ENCODE data around the gene GAGE10.
"Not testable (repeated sequence)": the region's sequence is repeated elsewhere in the genome, so short reads cannot be mapped to it uniquely, and the experiment has no call there.

GAGE10 gene

DNA sequence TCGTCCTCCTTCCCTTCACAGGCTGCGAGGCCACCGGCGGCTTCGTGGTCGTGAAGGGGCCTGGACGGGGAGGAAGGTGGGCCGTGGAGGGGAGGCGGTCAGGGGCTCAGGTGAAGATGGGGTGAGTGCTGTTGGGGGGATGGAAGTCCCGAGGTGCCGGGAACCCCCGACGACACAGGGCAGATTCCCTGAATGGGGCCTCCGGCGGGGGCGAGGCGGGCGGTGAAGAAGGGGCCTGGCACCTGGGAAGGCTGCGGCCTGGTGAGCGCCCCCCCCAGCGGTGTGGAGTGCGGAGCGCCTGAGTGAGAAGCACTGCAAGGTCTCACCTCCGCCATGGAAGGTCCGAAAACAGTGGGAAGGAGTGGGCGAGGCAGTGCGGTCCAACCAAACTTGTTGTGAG is 18.8 kb downstream of the GAGE10 start:
- DNase-seq (ENCODE audit: low read depth in 2 of 2) = not testable (repeated sequence)

DNA sequence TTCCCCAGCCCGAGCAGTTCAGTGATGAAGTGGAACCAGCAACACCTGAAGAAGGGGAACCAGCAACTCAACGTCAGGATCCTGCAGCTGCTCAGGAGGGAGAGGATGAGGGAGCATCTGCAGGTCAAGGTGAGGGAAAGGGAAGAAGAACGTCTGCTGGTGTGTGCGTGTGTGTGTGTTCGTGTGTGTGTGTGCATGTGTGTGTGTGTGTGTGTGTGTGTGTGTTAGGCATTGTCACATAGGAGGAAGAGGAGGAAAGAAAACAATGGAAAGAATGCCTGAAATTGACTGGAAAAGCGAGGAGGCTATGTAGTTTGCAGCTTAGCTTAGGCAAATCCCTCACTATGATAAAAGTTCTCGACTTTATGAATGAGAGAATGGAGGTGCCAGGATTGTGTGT is 20.3 kb downstream of the GAGE10 start:
- not testable (repeated sequence) for DNase-seq (ENCODE audit: low read depth in 2 of 2)

DNA sequence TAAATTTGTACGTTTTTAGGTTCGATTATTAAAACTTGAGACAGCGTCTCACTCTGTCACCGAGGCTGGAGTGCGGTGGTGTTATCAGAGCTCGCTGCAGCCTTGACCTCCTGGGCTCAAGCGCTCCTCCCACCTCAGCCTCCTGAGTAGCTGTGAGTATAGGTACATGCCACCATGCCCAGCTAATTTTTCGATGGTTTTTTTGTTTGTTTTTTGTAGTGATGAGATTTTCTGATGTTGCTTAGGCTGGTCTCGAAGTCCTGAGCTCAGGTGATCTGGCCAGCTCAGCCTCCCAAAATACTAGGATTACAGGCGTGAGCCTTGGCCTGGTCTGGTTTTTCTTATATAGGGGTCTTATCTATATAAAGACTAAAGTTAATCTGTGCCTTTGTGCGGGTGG is 27.0 kb downstream of the GAGE10 start:
- not testable (repeated sequence) for DNase-seq (ENCODE audit: low read depth in 2 of 2)

DNA sequence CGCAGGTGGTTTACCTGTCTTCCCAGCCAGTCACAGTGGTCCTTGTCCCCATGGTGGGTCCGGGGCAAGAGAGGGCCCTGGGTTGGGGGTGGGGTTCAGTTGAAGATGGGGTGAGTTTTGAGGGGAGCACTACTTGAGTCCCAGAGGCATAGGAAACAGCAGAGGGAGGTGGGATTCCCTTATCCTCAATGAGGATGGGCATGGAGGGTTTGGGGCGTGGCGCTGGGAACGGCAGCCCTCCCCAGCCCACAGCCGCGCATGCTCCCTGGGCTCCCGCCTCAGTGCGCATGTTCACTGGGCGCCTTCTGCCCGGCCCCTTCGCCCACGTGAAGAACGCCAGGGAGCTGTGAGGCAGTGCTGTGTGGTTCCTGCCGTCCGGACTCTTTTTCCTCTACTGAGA is 27.8 kb downstream of the GAGE10 start, which contains the start of gene GAGE13:
GAGE13 (plus strand) TSS at position 301 of the 400 bp plus-strand sequence. CDS start 1,156 bp downstream, outside the sequence.
- DNase-seq (ENCODE audit: low read depth in 2 of 2) = not testable (repeated sequence)

DNA sequence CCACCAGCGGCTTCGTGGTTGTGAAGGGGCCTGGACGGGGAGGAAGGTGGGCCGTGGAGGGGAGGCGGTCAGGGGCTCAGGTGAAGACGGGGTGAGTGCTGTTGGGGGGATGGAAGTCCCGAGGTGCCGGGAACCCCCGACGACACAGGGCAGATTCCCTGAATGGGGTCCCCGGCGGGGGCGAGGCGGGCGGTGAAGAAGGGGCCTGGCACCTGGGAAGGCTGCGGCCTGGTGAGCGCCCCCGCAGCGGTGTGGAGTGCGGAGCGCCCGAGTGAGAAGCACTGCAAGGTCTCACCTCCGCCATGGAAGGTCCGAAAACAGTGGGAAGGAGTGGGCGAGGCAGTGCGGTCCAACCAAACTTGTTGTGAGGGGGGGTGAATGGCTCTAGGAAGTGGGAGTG is 28.4 kb downstream of the GAGE10 start:
- not testable (repeated sequence) for DNase-seq (ENCODE audit: low read depth in 2 of 2)

DNA sequence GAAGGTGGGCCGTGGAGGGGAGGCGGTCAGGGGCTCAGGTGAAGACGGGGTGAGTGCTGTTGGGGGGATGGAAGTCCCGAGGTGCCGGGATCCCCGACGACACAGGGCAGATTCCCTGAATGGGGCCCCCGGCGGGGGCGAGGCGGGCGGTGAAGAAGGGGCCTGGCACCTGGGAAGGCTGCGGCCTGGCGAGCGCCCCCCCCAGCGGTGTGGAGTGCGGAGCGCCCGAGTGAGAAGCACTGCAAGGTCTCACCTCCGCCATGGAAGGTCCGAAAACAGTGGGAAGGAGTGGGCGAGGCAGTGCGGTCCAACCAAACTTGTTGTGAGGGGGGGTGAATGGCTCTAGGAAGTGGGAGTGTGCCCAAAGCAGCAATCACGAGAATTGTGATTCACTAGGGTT is 38.0 kb downstream of the GAGE10 start:
- DNase-seq (ENCODE audit: low read depth in 2 of 2) = not testable (repeated sequence)

DNA sequence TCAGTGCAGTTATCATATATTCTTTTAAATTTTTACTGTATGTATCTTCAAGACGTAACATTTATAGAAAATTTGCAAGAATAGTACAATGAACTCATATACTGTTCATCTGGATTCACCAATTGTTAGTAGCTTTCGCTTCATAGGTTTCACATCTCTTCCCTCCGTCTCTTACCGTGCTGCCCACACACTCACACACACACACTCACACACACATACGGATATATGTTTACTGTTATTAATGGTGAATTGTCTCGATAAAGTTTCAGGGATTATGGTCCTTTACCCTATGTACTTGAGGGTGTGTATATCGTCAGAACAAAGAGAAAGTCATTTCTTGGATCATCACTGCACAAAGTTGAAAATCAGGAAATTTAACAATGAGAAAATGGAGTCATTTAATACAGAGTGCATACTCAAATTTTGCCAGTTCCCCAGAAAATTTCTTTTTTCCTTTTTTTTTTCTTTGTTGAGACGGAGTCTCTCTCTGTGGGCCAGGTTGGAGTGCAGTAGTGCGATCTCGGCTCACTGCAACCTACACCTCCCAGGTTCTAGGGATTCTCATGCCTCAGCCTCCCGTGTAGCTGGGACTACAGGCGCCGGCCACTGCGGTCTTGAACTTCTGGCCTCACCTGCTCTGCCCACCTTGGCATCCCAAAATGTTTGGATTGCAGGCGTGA is 41.2 kb downstream of the GAGE10 start:
- DNase-seq (ENCODE audit: low read depth in 2 of 2) = not testable (repeated sequence)

DNA sequence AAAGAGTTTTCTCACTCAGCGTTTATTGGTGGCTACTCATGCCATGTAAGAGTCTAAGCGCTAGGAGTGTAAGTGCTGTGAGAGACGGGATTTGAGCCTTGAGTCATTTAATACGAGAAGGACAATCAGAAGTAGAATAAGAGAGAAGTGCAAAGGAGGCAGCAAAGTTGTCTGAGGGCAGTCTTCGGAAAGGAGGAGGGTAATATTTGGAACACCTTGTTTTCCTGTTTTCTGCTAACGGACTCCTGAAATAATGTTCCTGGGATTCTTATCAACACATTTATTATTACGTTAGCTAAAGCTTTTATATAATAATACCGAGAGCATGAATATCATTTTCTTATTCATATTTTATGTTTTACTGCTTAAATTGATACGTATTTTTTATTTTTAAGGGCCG is 42.0 kb downstream of the GAGE10 start:
- DNase-seq (ENCODE audit: low read depth in 2 of 2) = not testable (repeated sequence)

DNA sequence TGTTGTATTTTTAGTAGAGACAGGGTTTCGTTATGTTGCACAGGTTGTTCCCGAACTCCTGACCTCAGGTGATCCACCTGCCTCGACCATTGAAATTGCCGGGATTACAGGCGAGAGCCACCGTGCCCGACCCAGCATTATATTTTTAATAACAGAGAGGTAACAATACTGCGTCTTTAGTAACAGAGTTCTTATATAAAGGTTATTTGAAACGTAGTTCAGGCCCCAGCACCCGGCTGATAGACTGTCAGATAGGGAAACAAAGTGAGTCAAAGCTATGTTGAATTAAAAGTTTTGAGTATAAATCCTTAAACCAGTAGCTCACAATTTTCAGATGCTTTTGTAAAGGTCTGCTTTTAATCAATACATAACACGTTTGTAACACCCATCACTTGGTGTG is 42.7 kb downstream of the GAGE10 start:
- not testable (repeated sequence) for DNase-seq (ENCODE audit: low read depth in 2 of 2)
